Kidney tubule cell (primary cell): ENCODE measurements around the gene CD40.

Experiments
- DNase-seq: peaks from one replicate; pipeline ENCODE4 v3.0.0-alpha.2; 2018; ENCODE audit warnings: low spot score

The CD40 gene

GRCh38 chr20:46123482-46124245, 5.5 kb downstream of the CD40 start:
- DNase-seq, result no peak

- no peak for DNase-seq
These were observed 8.4 kb downstream of the CD40 start for GRCh38 chr20:46126440-46127056.

- DNase-seq, result no peak
These were observed 9.4 kb downstream of the CD40 start for GRCh38 chr20:46127396-46128010.

GRCh38 chr20:46128310-46129151, 10.4 kb downstream of the CD40 start:
- no peak for DNase-seq

GRCh38 chr20:46129955-46130481, 11.9 kb downstream of the CD40 start:
- peak; percentile 18 for DNase-seq

GRCh38 chr20:46130534-46130933, 12.4 kb downstream of the CD40 start:
- DNase-seq, result no peak

GRCh38 chr20:46131396-46131795, 13.3 kb downstream of the CD40 start:
- no peak for DNase-seq

GRCh38 chr20:46132705-46133120, 14.6 kb downstream of the CD40 start:
- peak; percentile 64 for DNase-seq

- no peak for DNase-seq
These were observed 16.0 kb downstream of the CD40 start for GRCh38 chr20:46133886-46134654.

GRCh38 chr20:46134716-46135115, 16.6 kb downstream of the CD40 start:
- no peak for DNase-seq

- no peak for DNase-seq
These were observed 17.9 kb downstream of the CD40 start for GRCh38 chr20:46135856-46136633.

- DNase-seq, result no peak
These were observed 19.7 kb downstream of the CD40 start for GRCh38 chr20:46137816-46138215.

GRCh38 chr20:46139266-46139889, 21.3 kb downstream of the CD40 start:
- DNase-seq, result no peak

GRCh38 chr20:46139908-46140482, 21.9 kb downstream of the CD40 start:
- DNase-seq, result no peak

- DNase-seq, result no peak
These were observed 24.0 kb downstream of the CD40 start for GRCh38 chr20:46142124-46142523.

- no peak for DNase-seq
These were observed 26.4 kb downstream of the CD40 start for GRCh38 chr20:46144432-46145025.

- DNase-seq, result no peak
These were observed 27.6 kb downstream of the CD40 start for GRCh38 chr20:46145713-46146112.

- no peak for DNase-seq
These were observed 30.4 kb downstream of the CD40 start for GRCh38 chr20:46148313-46149208.
